H1 (cell line): ENCODE measurements around the gene JAKMIP2. TPM values are rescaled to one million over a fixed set of nuclear protein-coding genes. Genes with fewer than 3 reads are reported as not detected.
"Not testable (repeated sequence)": the region's sequence is repeated elsewhere in the genome, so short reads cannot be mapped to it uniquely, and the experiment has no call there.

Experiments used
- CTCF ChIA-PET: fragments of 300-600 bp; sonication (Branson Sonifier 250); formaldehyde crosslinking; loops from one replicate; lab custom pipeline; 2021; ENCODE audit not compliant: partially characterized antibody; lab: Charles Lee
- POLR2A ChIA-PET: fragments of 300-600 bp; sonication (Branson Sonifier 250); formaldehyde crosslinking; loops from one replicate; lab custom pipeline; 2021; ENCODE audit warnings: inconsistent platforms; ENCODE audit not compliant: partially characterized antibody; lab: Charles Lee
- DNase-seq, 2 experiments: peaks; one replicate each; pipeline versions ENCODE4 v3.0.0 to v3.0.0-alpha.2; 2010 to 2022; ENCODE audit warnings: low spot score in 2 of 2, low read depth in 1 of 2, mixed read lengths in 1 of 2
- FAIRE-seq: peaks from 2 replicates; lab custom pipeline; 2011; peaks lifted over from hg19 to GRCh38; lab: Jason Lieb, UNC
- H2AFZ ChIP-seq: 2 replicates; pipeline ENCODE4 v1.8.1; 2012; ENCODE audit warnings: low read length, inconsistent platforms
- H2AK5ac ChIP-seq: 2 replicates; pipeline ENCODE4 v1.6.1; 2013; ENCODE audit warnings: low read depth, low read length
- H2BK120ac ChIP-seq: replicated peaks from 2 replicates; pipeline ENCODE3; 2013; ENCODE audit warnings: low read depth, low read length, inconsistent platforms
- H2BK12ac ChIP-seq: 2 replicates; pipeline ENCODE4 v1.6.1; 2013; ENCODE audit warnings: low read depth, low read length
- H2BK15ac ChIP-seq: 2 replicates; pipeline ENCODE4 v1.6.1; 2013; ENCODE audit warnings: low read length
- H2BK20ac ChIP-seq: 2 replicates; pipeline ENCODE4 v1.6.1; 2013; ENCODE audit warnings: low read length
- H2BK5ac ChIP-seq: 2 replicates; pipeline ENCODE4 v1.6.1; 2013; ENCODE audit warnings: low read depth, low read length
- H3K14ac ChIP-seq: 2 replicates; pipeline ENCODE4 v1.6.1; 2013; ENCODE audit warnings: inconsistent platforms; ENCODE audit not compliant: insufficient read length
- H3K18ac ChIP-seq: 2 replicates; pipeline ENCODE4 v1.6.1; 2013; ENCODE audit warnings: low read length; ENCODE audit errors: extremely low read depth
- H3K23ac ChIP-seq: 2 replicates; pipeline ENCODE4 v1.6.1; 2013; ENCODE audit warnings: inconsistent platforms; ENCODE audit not compliant: insufficient read length
- H3K23me2 ChIP-seq: 2 replicates; pipeline ENCODE4 v1.6.1; 2013; ENCODE audit warnings: low read depth, low read length
- H3K27ac ChIP-seq: 2 replicates; pipeline ENCODE4 v1.6.1; 2011; ENCODE audit warnings: low read depth, low read length, inconsistent platforms
- H3K27me3 ChIP-seq, 4 experiments: replicated peaks in 1 of 4; 1 replicate in 1 of 4; 2 replicates in 3 of 4; pipeline versions ENCODE4 v1.6.1 to v1.8.1; 2011 to 2013; ENCODE audit warnings: low read length in 3 of 4, mild to moderate bottlenecking in 3 of 4, inconsistent platforms in 2 of 4, mixed read lengths in 2 of 4, moderate library complexity in 1 of 4; ENCODE audit not compliant: control insufficient read depth in 3 of 4, insufficient read depth in 3 of 4; ENCODE audit errors: extremely low read depth in 1 of 4
- H3K36me3 ChIP-seq, 4 experiments: 2 replicates each; pipeline versions ENCODE4 v1.6.1 to v1.8.1; 2011 to 2013; ENCODE audit warnings: mild to moderate bottlenecking in 4 of 4, low read length in 3 of 4, moderate library complexity in 2 of 4, control low read depth in 1 of 4, inconsistent platforms in 1 of 4; ENCODE audit not compliant: insufficient read depth in 4 of 4, control insufficient read depth in 2 of 4
- H3K4ac ChIP-seq: replicated peaks from 2 replicates; pipeline ENCODE3; 2013; ENCODE audit warnings: low read length, low read depth, mixed read lengths, inconsistent platforms; ENCODE audit not compliant: insufficient read length
- H3K4me1 ChIP-seq, 4 experiments: replicated peaks in 1 of 4; 1 replicate in 1 of 4; 2 replicates in 3 of 4; pipeline versions ENCODE4 v1.6.1 to v1.8.1; 2011 to 2013; ENCODE audit warnings: low read length in 3 of 4, inconsistent platforms in 2 of 4, mixed read lengths in 1 of 4; ENCODE audit not compliant: insufficient read depth in 4 of 4, control insufficient read depth in 3 of 4
- H3K4me2 ChIP-seq, 2 experiments: 2 replicates each; pipeline versions ENCODE4 v1.6.1 to v1.8.1; 2011 to 2013; ENCODE audit warnings: low read depth in 2 of 2, low read length in 2 of 2, control low read depth in 1 of 2, inconsistent platforms in 1 of 2, mild to moderate bottlenecking in 1 of 2; ENCODE audit not compliant: insufficient read depth in 1 of 2
- H3K4me3 ChIP-seq, 4 experiments: fragments of 200-600, 300-600 bp in 1 of 4; sonication (generic), shearing (Covaris generic), sonication (Bioruptor Twin) in 1 of 4; 2 replicates each; pipeline versions ENCODE4 v1.5.1 to v1.8.1; 2011 to 2016; ENCODE audit warnings: low read length in 4 of 4, low read depth in 3 of 4, control low read depth in 2 of 4, inconsistent platforms in 2 of 4, mild to moderate bottlenecking in 2 of 4, mixed read lengths in 1 of 4, moderate library complexity in 1 of 4; ENCODE audit not compliant: insufficient read depth in 2 of 4; ENCODE audit errors: extremely low read depth in 1 of 4
- H3K56ac ChIP-seq: replicated peaks from 2 replicates; pipeline ENCODE3; 2013; ENCODE audit warnings: low read depth, mild to moderate bottlenecking, mixed read lengths, low read length, inconsistent platforms; ENCODE audit not compliant: insufficient read length
- H3K79me1 ChIP-seq: 2 replicates; pipeline ENCODE4 v1.6.1; 2013; ENCODE audit warnings: low read depth, low read length, control low read depth
- H3K79me2 ChIP-seq, 2 experiments: 2 replicates each; pipeline versions ENCODE4 v1.6.1 to v1.8.1; 2012 to 2013; ENCODE audit warnings: low read length in 2 of 2, mild to moderate bottlenecking in 2 of 2, inconsistent platforms in 1 of 2; ENCODE audit not compliant: insufficient read depth in 2 of 2, control insufficient read depth in 1 of 2
- H3K9ac ChIP-seq, 4 experiments: replicated peaks in 1 of 4; 1 replicate in 1 of 4; 2 replicates in 3 of 4; pipeline versions ENCODE4 v1.6.1 to v1.8.1; 2011 to 2013; ENCODE audit warnings: low read depth in 3 of 4, low read length in 3 of 4, control low read depth in 2 of 4, mild to moderate bottlenecking in 2 of 4, moderate library complexity in 2 of 4, inconsistent platforms in 1 of 4; ENCODE audit errors: extremely low read depth in 1 of 4
- H3K9me3 ChIP-seq, 2 experiments: 2 replicates each; pipeline versions ENCODE4 v1.6.1 to v1.8.1; 2012 to 2013; ENCODE audit warnings: mild to moderate bottlenecking in 2 of 2, moderate library complexity in 2 of 2, control low read depth in 1 of 2, inconsistent platforms in 1 of 2, low read depth in 1 of 2, low read length in 1 of 2, mixed read lengths in 1 of 2; ENCODE audit not compliant: insufficient read depth in 2 of 2
- H4K20me1 ChIP-seq, 2 experiments: replicated peaks in 1 of 2; 2 replicates each; pipeline versions ENCODE3 to v1.8.1; 2011 to 2013; ENCODE audit warnings: inconsistent platforms in 2 of 2, low read length in 2 of 2, mild to moderate bottlenecking in 1 of 2; ENCODE audit not compliant: insufficient read depth in 2 of 2, control insufficient read depth in 1 of 2
- H4K5ac ChIP-seq: 2 replicates; pipeline ENCODE4 v1.6.1; 2013; ENCODE audit warnings: low read length, low read depth, mixed read lengths, inconsistent platforms; ENCODE audit not compliant: insufficient read length
- H4K8ac ChIP-seq: 2 replicates; pipeline ENCODE4 v1.8.0; 2013; ENCODE audit warnings: mild to moderate bottlenecking, moderate library complexity, low read length, inconsistent platforms; ENCODE audit not compliant: insufficient read depth; ENCODE audit errors: extremely low read depth
- H4K91ac ChIP-seq: replicated peaks from 2 replicates; pipeline ENCODE3; 2013; ENCODE audit warnings: low read length, mixed read lengths, inconsistent platforms; ENCODE audit not compliant: insufficient read length
- WGBS, 2 experiments: shearing (Covaris generic) in 1 of 2; methylation state at CpG; one replicate each; pipeline versions ENCODE4 v1.1.6 to v1.1.7; 2013 to 2015; ENCODE audit warnings: low lambda C conversion rate in 2 of 2, mixed read lengths in 2 of 2, inconsistent platforms in 1 of 2, low coverage in 1 of 2, missing lambda C conversion rate in 1 of 2; ENCODE audit not compliant: insufficient replicate concordance in 2 of 2, insufficient coverage in 1 of 2, insufficient read length in 1 of 2; ENCODE audit errors: extremely low coverage in 1 of 2, missing lambda C conversion rate in 1 of 2; 5-methylcytosine and 5-hydroxymethylcytosine counted together
- polyA plus RNA-seq, 7 experiments: library from polyadenylated mRNA; depleted of rRNA in 3 of 7; stranded (reverse) in 5 of 7; unstranded in 2 of 7; fragments of >200 nt in 5 of 7; fragments of 200-250 nt in 2 of 7; gene quantifications; 1 replicate in 5 of 7; 2 replicates in 1 of 7; 4 replicates in 1 of 7; pipeline versions ENCODE4 v1.2.1 to v1.2.3, GENCODE V29; 2011 to 2013; ENCODE audit warnings: missing spikeins in 2 of 7, mixed read lengths in 2 of 7
- total RNA-seq: library from RNA; stranded (reverse); fragmentation: NEBNext Ultra II Directional; extraction: Animal tissue kit (Norgen Biotek cat#: 25700); gene quantifications from 2 replicates; pipeline ENCODE4 v1.2.1, GENCODE V29; 2021

JAKMIP2 gene
- total and polyA plus RNA-seq, 2 of the 8 experiments (the other 6 are each of a cell fraction or from before 2014, with no cell fraction given), result 2.4 to 13.6 TPM

- not testable (repeated sequence) for H4K91ac ChIP-seq, H3K56ac ChIP-seq, H4K20me1 ChIP-seq, H2BK12ac ChIP-seq, H2BK15ac ChIP-seq, H3K9ac ChIP-seq, H3K4me2 ChIP-seq, H3K79me2 ChIP-seq, H2BK5ac ChIP-seq, H3K14ac ChIP-seq, H3K23me2 ChIP-seq, H3K4me3 ChIP-seq, H2BK120ac ChIP-seq, H4K5ac ChIP-seq, FAIRE-seq, H3K36me3 ChIP-seq, H3K18ac ChIP-seq, H3K9me3 ChIP-seq, H4K8ac ChIP-seq, DNase-seq, H3K27ac ChIP-seq, H3K23ac ChIP-seq, H3K27me3 ChIP-seq, H2AFZ ChIP-seq, H2BK20ac ChIP-seq, H2AK5ac ChIP-seq, H3K4ac ChIP-seq, H3K79me1 ChIP-seq
- peaks cover 5 to 12% (median 9%) of the 10 kb centered on the region in 4 experiments; a peak in 6 of 7 replicates for H3K4me1 ChIP-seq
- 88% methylated on average over 5 of the region's 5 CpGs; no CpG with 5 or more reads in 1 of the 2 experiments for WGBS, 2 experiments
- ChIA-PET CTCF (interaction anchor here (0.7 to 7.7 kb wide), 11 partner anchors 11 to 158 kb away, joined by 3 to 83 read pairs (median 4); partner anchors contain the start of gene DPYSL3), POLR2A (interaction anchor here (0.8 kb wide), 2 partner anchors 13 to 18 kb away, joined by 3 to 4 read pairs; no protein-coding TSS in a partner anchor)
Measured at GRCh38 chr5:147553817-147554216, 228.7 kb downstream of the JAKMIP2 start.
